ENCODE measurements around the gene DGKD. TPM values are rescaled to one million over a fixed set of nuclear protein-coding genes. Genes with fewer than 3 reads are reported as not detected.
"Not testable (repeated sequence)": the region's sequence is repeated elsewhere in the genome, so short reads cannot be mapped to it uniquely, and the experiment has no call there.

The DGKD gene
- total and polyA plus RNA-seq, 7 experiments from 2014 or later, result 25.8 to 252 (median 206) TPM

DNA sequence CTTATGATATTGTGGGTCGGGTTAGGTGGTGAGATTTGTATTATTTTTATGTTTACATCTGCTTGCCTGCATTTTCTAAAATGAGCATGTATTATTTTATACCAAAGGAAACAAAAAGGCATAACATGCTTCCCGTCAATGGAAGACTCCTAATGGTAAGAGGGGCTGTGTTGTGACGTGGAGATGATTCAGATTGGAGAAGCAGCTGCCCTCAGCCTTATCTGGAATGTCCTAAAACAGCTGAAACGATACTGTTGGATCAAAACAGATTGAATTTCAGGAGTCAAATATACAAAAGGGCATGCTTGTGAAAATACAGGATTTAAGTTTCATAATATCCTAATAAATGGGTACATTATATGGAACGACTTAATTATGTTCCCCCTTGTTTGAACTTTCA lies 19.0 kb downstream of the DGKD start:
- CTCF ChIA-PET, result no interaction called here
- Mint-ChIP-seq H3K9me3 (no peaks in the 10 kb centered on the region), H3K27me3 (no peaks in the 10 kb centered on the region), H3K4me1 (peaks cover 11 to 62% (median 41%) of the 10 kb centered on the region in 7 donors), H3K4me3 (no peak overlapping the region), H3K27ac (peak overlapping the region in 2 of 9 donors; percentile 40 to 60), H3K36me3 (peaks cover 7 to 43% (median 19%) of the 10 kb centered on the region in 5 donors)
- intact Hi-C loops (cut with micrococcal nuclease), result loop anchor here in 1 of 2 donors (2.0 kb wide), 1 partner anchor 17 kb away; no protein-coding TSS in a partner anchor
- no peak for ATAC-seq
- Histone ChIP-seq H3K27ac (ENCODE audit: low read depth, low read length) (no peak overlapping the region), H3K27me3 (ENCODE audit: control insufficient read depth in 2 of 2, insufficient read depth in 2 of 2, low read length in 2 of 2) (no peaks in the 10 kb centered on the region), H3K9me3 (ENCODE audit: control insufficient read depth in 2 of 3, low read length in 3 of 3) (no peaks in the 10 kb centered on the region), H3K4me1 (ENCODE audit: control insufficient read depth in 2 of 2, insufficient read depth in 2 of 2, low read length in 2 of 2) (no peaks in the 10 kb centered on the region), H3K36me3 (ENCODE audit: control insufficient read depth in 2 of 3, insufficient read depth in 3 of 3, low read length in 3 of 3) (peaks cover 0 to 7% (median 4%) of the 10 kb centered on the region in 3 experiments), H3K4me3 (ENCODE audit: low read length) (no peak overlapping the region)
- DNase-seq, result no peak
- POLR2A ChIA-PET, result interaction anchor here (0.6 to 1.5 kb wide), 2 partner anchors 21 to 43 kb away, joined by 3 to 4 read pairs; no protein-coding TSS in a partner anchor

DNA sequence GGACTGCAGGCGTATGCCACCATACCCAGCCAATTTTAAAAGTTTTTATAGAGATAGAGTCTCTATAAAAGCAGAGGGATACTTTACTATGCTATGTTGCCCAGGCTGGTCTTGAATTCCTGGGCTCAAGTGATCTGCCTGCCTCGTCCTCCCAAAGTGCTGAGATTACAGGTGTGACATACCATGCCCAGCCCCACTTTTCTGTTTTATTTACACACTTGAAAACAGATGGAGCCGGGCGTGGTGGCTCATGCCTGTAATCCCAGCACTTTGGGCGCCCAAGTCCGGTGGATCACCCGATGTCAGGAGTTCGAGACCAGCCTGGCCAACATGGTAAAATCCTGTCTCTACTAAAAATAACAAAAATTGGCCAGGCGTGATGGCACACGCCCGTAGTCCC lies 20.5 kb downstream of the DGKD start:
- H3K4me1 ChIP-seq (ENCODE audit: control insufficient read depth in 2 of 2, insufficient read depth in 2 of 2, low read length in 2 of 2); CTCF ChIA-PET; H3K27ac ChIP-seq (ENCODE audit: low read depth, low read length); H3K9me3 ChIP-seq (ENCODE audit: control insufficient read depth in 2 of 3, low read length in 3 of 3); POLR2A ChIA-PET; H3K4me3 Mint-ChIP-seq; H3K27me3 ChIP-seq (ENCODE audit: control insufficient read depth in 2 of 2, insufficient read depth in 2 of 2, low read length in 2 of 2); H3K9me3 Mint-ChIP-seq; intact Hi-C loops (cut with micrococcal nuclease); H3K4me3 ChIP-seq (ENCODE audit: low read length); DNase-seq; H3K36me3 ChIP-seq (ENCODE audit: control insufficient read depth in 2 of 3, insufficient read depth in 3 of 3, low read length in 3 of 3); ATAC-seq; H3K27me3 Mint-ChIP-seq: not testable (repeated sequence)
- H3K36me3 Mint-ChIP-seq, result peaks cover 7 to 41% (median 23%) of the 10 kb centered on the region in 5 donors
- peak overlapping the region in 2 of 9 donors; percentile 13 to 24 for H3K27ac Mint-ChIP-seq
- H3K4me1 Mint-ChIP-seq, result peaks cover 4 to 62% (median 40%) of the 10 kb centered on the region in 7 donors

DNA sequence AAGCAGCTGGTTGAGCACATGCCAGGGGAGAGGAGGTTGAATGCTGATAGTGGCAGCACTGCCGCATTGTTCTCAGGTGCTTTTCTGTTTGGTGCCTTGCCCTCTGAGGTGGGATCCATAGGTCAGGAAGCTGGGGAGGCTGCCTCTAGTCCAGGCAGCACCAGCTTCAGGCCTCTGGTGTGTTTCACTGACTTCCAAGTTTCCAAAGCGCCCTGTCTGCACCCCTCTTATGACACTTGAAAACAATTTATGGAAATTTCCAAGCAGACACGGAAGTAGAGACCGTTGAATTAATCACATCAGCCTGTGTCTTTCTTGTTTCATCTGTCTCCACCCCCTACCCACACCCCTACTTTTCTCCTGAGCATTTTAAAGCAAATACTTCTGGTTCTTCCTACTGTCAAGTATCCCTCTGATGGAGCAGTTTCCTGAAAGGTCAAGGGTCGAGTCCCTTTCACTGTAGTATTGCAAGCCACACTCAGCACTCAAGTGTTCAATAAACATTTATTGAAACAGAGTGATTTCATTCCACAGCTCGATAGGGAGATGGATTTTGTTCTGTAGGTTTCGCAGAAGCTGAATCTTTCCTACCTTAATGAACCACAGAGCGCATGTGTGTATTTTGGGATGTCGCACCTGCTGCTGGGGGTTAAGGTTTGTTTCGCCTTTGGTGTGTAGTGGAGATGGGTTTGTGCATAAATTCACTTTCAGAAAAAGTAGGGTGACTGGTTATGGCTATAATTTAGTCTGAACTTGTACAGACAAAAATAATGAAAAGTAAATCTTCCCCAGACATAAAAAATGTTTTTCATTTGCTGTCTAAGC lies 21.4 kb downstream of the DGKD start:
- H3K27ac Mint-ChIP-seq, result peak overlapping the region in 8 of 9 donors; percentile 7 to 64 (median 42)
- Histone ChIP-seq H3K4me1 (ENCODE audit: control insufficient read depth in 2 of 2, insufficient read depth in 2 of 2, low read length in 2 of 2) (peaks cover under 1 to 4% of the 10 kb centered on the region in 2 donors), H3K27ac (ENCODE audit: low read depth, low read length) (no peak overlapping the region), H3K9me3 (ENCODE audit: control insufficient read depth in 2 of 3, low read length in 3 of 3) (no peaks in the 10 kb centered on the region), H3K36me3 (ENCODE audit: control insufficient read depth in 2 of 3, insufficient read depth in 3 of 3, low read length in 3 of 3) (peaks cover 0 to 7% (median 4%) of the 10 kb centered on the region in 3 experiments), H3K4me3 (ENCODE audit: low read length) (no peak overlapping the region), H3K27me3 (ENCODE audit: control insufficient read depth in 2 of 2, insufficient read depth in 2 of 2, low read length in 2 of 2) (no peaks in the 10 kb centered on the region)
- POLR2A ChIA-PET, result interaction anchor here (0.7 to 0.9 kb wide), 2 partner anchors 10 to 18 kb away, joined by 3 read pairs; no protein-coding TSS in a partner anchor
- DNase-seq (no peak), ATAC-seq (no peak)
- intact Hi-C loops (cut with micrococcal nuclease), result no loop called here
- peaks cover 7 to 64% (median 42%) of the 10 kb centered on the region in 7 donors for H3K4me1 Mint-ChIP-seq
- CTCF ChIA-PET, result no interaction called here
- no peaks in the 10 kb centered on the region for H3K9me3 Mint-ChIP-seq
- peak overlapping the region in 1 of 10 donors; percentile 34 for H3K4me3 Mint-ChIP-seq
- H3K36me3 Mint-ChIP-seq, result peaks cover 7 to 46% (median 21%) of the 10 kb centered on the region in 5 donors
- H3K27me3 Mint-ChIP-seq, result no peaks in the 10 kb centered on the region

DNA sequence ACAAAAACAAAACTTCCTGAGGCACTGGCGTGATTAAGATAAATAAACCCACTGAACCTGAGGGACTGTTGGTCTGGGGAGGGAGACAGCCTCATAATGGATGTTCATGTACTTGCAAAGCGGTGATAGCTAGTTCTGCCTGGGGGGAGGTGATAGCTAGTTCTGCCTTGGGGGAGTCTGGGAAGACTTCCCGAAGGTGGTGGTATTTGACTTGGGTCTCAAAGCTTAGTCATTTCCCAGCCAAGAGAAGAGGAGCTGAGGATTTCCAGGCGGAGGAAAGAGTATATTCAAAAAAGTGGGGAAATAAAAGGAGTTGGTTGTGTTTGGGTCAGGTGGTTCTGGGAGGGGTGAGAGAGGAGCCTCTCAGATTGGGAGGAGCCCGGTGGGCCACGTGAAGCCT lies 24.7 kb downstream of the DGKD start:
- no peak overlapping the region for H3K27ac ChIP-seq (ENCODE audit: low read depth, low read length)
- Mint-ChIP-seq H3K4me3 (peak overlapping the region in 2 of 10 donors; percentile 45 to 51), H3K36me3 (peaks cover 0 to 43% (median 12%) of the 10 kb centered on the region in 5 donors), H3K4me1 (peaks cover 21 to 73% (median 67%) of the 10 kb centered on the region in 7 donors), H3K27me3 (no peaks in the 10 kb centered on the region), H3K9me3 (no peaks in the 10 kb centered on the region), H3K27ac (peak overlapping the region in 8 of 9 donors; percentile 30 to 88 (median 66))
- CTCF ChIA-PET, result interaction anchor here (0.9 to 1.5 kb wide), 3 partner anchors 16 to 64 kb away, joined by 3 to 4 read pairs (median 3); no protein-coding TSS in a partner anchor
- no peak overlapping the region for H3K4me3 ChIP-seq (ENCODE audit: low read length)
- H3K27me3 ChIP-seq (ENCODE audit: control insufficient read depth in 2 of 2, insufficient read depth in 2 of 2, low read length in 2 of 2), result no peaks in the 10 kb centered on the region
- no peak for ATAC-seq
- DNase-seq, result no peak
- H3K9me3 ChIP-seq (ENCODE audit: control insufficient read depth in 2 of 3, low read length in 3 of 3), result no peaks in the 10 kb centered on the region
- POLR2A ChIA-PET, result interaction anchor here (0.9 kb wide), 1 partner anchor 21 kb away, joined by 3 read pairs; no protein-coding TSS in a partner anchor
- intact Hi-C loops (cut with micrococcal nuclease), result no loop called here
- H3K36me3 ChIP-seq (ENCODE audit: control insufficient read depth in 2 of 3, insufficient read depth in 3 of 3, low read length in 3 of 3), result peaks cover 0 to 7% (median 4%) of the 10 kb centered on the region in 3 experiments
- peaks cover 15 to 24% of the 10 kb centered on the region in 2 donors for H3K4me1 ChIP-seq (ENCODE audit: control insufficient read depth in 2 of 2, insufficient read depth in 2 of 2, low read length in 2 of 2)

DNA sequence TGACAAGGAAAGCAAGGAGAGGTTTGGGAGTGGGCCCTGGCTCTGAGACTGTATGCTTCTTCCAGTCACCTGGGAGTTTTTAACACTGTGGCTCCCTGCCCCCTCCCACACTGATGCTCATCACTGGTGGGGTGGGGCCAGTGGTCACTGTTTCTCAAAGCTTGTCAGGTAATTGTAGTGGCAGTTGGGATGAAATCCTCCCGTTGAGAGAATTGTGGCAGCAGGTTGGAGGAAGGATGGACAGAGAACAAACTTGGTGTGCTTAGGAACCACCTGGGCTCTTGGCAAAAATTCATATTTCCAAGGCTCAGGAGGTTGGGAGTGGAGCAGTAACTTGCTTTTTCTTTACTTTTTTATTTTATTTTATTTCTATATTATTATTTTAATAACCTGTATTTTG lies 25.1 kb downstream of the DGKD start:
- ATAC-seq (no peak), DNase-seq (no peak)
- Histone ChIP-seq H3K36me3 (ENCODE audit: control insufficient read depth in 2 of 3, insufficient read depth in 3 of 3, low read length in 3 of 3) (peaks cover 0 to 7% (median 4%) of the 10 kb centered on the region in 3 experiments), H3K9me3 (ENCODE audit: control insufficient read depth in 2 of 3, low read length in 3 of 3) (no peaks in the 10 kb centered on the region), H3K27me3 (ENCODE audit: control insufficient read depth in 2 of 2, insufficient read depth in 2 of 2, low read length in 2 of 2) (no peaks in the 10 kb centered on the region), H3K27ac (ENCODE audit: low read depth, low read length) (no peak overlapping the region), H3K4me1 (ENCODE audit: control insufficient read depth in 2 of 2, insufficient read depth in 2 of 2, low read length in 2 of 2) (peaks cover 19 to 28% of the 10 kb centered on the region in 2 donors), H3K4me3 (ENCODE audit: low read length) (no peak overlapping the region)
- Mint-ChIP-seq H3K4me3 (no peak overlapping the region), H3K36me3 (peaks cover 0 to 46% (median 12%) of the 10 kb centered on the region in 5 donors), H3K4me1 (peaks cover 25 to 78% (median 71%) of the 10 kb centered on the region in 7 donors), H3K9me3 (no peaks in the 10 kb centered on the region), H3K27ac (peak overlapping the region; percentile 30 to 88 (median 62)), H3K27me3 (no peaks in the 10 kb centered on the region)
- ChIA-PET CTCF (interaction anchor here (1.1 to 1.5 kb wide), 2 partner anchors 15 to 64 kb away, joined by 3 to 4 read pairs; no protein-coding TSS in a partner anchor), POLR2A (interaction anchor here (0.9 kb wide), 1 partner anchor 21 kb away, joined by 3 read pairs; no protein-coding TSS in a partner anchor)
- intact Hi-C loops (cut with micrococcal nuclease), result no loop called here

DNA sequence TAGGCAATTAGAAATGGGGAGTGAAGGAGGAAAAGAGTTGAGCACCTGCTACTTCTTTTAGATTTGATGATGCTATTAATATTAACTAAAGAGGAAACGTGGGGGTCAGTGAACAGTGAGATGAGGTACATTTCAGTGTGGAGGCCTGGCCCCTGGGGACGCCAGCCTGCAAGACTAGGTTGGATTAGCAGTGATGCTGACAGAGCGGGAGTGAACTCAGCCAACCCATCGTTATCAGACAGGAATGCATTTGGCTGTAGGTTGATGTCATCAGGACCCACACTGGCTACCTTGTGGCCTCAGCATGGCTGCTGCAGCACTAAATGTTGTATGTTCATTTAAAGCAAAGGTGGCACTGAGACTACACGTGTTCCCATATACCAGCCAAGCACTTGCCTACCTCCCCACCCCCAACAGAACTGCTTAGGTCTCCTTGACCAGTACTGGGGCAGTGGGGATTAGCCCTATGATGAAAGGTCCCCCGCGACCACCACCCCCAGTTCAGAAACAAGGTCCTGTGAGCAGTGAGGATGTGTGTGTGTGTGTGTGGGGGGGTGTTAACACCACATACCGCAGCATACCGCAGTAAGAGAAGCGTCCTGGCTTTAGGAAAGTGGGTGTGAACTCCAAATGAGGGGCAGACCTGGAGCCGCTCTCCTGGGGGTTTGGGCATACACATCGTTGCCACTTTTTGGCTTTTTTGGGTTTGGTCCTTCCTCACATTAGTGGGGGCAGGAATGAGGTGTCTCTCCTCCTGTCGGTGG lies 26.0 kb downstream of the DGKD start:
- H3K9me3 Mint-ChIP-seq, result no peaks in the 10 kb centered on the region
- peaks cover 0 to 43% (median 12%) of the 10 kb centered on the region in 5 donors for H3K36me3 Mint-ChIP-seq
- ATAC-seq (peak; percentile 13), DNase-seq (no peak)
- no peak overlapping the region for H3K4me3 ChIP-seq (ENCODE audit: low read length)
- CTCF ChIA-PET, result interaction anchor here (0.6 to 1.5 kb wide), 2 partner anchors 63 to 181 kb away, joined by 3 to 4 read pairs; no protein-coding TSS in a partner anchor
- H3K9me3 ChIP-seq (ENCODE audit: control insufficient read depth in 2 of 3, low read length in 3 of 3), result no peaks in the 10 kb centered on the region
- H3K27me3 Mint-ChIP-seq, result no peaks in the 10 kb centered on the region
- peaks cover 0 to 7% (median 4%) of the 10 kb centered on the region in 3 experiments for H3K36me3 ChIP-seq (ENCODE audit: control insufficient read depth in 2 of 3, insufficient read depth in 3 of 3, low read length in 3 of 3)
- peak overlapping the region in 7 of 9 donors; percentile 30 to 87 (median 60) for H3K27ac Mint-ChIP-seq
- peak overlapping the region in 3 of 10 donors; percentile 17 to 27 (median 21) for H3K4me3 Mint-ChIP-seq
- intact Hi-C loops (cut with micrococcal nuclease), result no loop called here
- H3K27ac ChIP-seq (ENCODE audit: low read depth, low read length), result no peak overlapping the region
- H3K4me1 ChIP-seq (ENCODE audit: control insufficient read depth in 2 of 2, insufficient read depth in 2 of 2, low read length in 2 of 2), result peaks cover 27 to 37% of the 10 kb centered on the region in 2 donors
- no peaks in the 10 kb centered on the region for H3K27me3 ChIP-seq (ENCODE audit: control insufficient read depth in 2 of 2, insufficient read depth in 2 of 2, low read length in 2 of 2)
- H3K4me1 Mint-ChIP-seq, result peaks cover 34 to 84% (median 76%) of the 10 kb centered on the region in 7 donors
- POLR2A ChIA-PET, result interaction anchor here (0.6 kb wide), 1 partner anchor 73 kb away, joined by 3 read pairs; no protein-coding TSS in a partner anchor

Data from naive thymus-derived CD4-positive, alpha-beta T cell (primary cell).